ENCODE data around the gene LAMP5.

LAMP5 gene

GRCh38 chr20:9575836-9576235 lies 61.4 kb downstream of the LAMP5 start:
- Mint-ChIP-seq H3K9me3 (peaks cover 2% of the 10 kb centered on the region), H3K4me1 (ENCODE audit: low read depth) (no peaks in the 10 kb centered on the region), H3K27ac (no peak overlapping the region), H3K4me3 (no peak overlapping the region), H3K27me3 (peaks cover 5% of the 10 kb centered on the region), H3K36me3 (ENCODE audit: low read depth) (no peaks in the 10 kb centered on the region)
- no peak for DNase-seq

GRCh38 chr20:9576695-9577094 lies 62.3 kb downstream of the LAMP5 start:
- Mint-ChIP-seq H3K4me1 (ENCODE audit: low read depth) (no peaks in the 10 kb centered on the region), H3K9me3 (no peaks in the 10 kb centered on the region), H3K36me3 (ENCODE audit: low read depth) (no peaks in the 10 kb centered on the region)

GRCh38 chr20:9577397-9577796 lies 63.0 kb downstream of the LAMP5 start:
- no peaks in the 10 kb centered on the region for H3K9me3 Mint-ChIP-seq
- H3K4me1 Mint-ChIP-seq (ENCODE audit: low read depth) = no peaks in the 10 kb centered on the region
- DNase-seq = no peak
- no peaks in the 10 kb centered on the region for H3K36me3 Mint-ChIP-seq (ENCODE audit: low read depth)
- H3K27ac Mint-ChIP-seq = no peak overlapping the region
- H3K27me3 Mint-ChIP-seq = peaks cover 5% of the 10 kb centered on the region
- no peak overlapping the region for H3K4me3 Mint-ChIP-seq

More at GRCh38 chr20:9576695-9577094, 62.3 kb downstream of the LAMP5 start:
- Mint-ChIP-seq H3K27me3 (peaks cover 5% of the 10 kb centered on the region), H3K27ac (no peak overlapping the region), H3K4me3 (no peak overlapping the region)
- DNase-seq = no peak

- no peak overlapping the region for H3K4me3 Mint-ChIP-seq
- no peaks in the 10 kb centered on the region for H3K36me3 Mint-ChIP-seq (ENCODE audit: low read depth)
- peaks cover 5% of the 10 kb centered on the region for H3K27me3 Mint-ChIP-seq
- no peaks in the 10 kb centered on the region for H3K9me3 Mint-ChIP-seq
- no peak for DNase-seq
- no peaks in the 10 kb centered on the region for H3K4me1 Mint-ChIP-seq (ENCODE audit: low read depth)
- no peak overlapping the region for H3K27ac Mint-ChIP-seq
These were observed 64.2 kb downstream of the LAMP5 start for GRCh38 chr20:9578594-9578993.

All from activated T-cell treated with anti-CD3 and anti-CD28 coated beads, Interleukin-2, amount 50 U/mL, for 24 hours (primary cell).